Mucosa of rectum (tissue), 2 donors: ENCODE results near the gene DEFB119.
"Not testable (repeated sequence)": the region's sequence is repeated elsewhere in the genome, so short reads cannot be mapped to it uniquely, and the experiment has no call there.

Source experiments
- H3K27ac ChIP-seq, 2 donors: one replicate each; pipeline ENCODE4 v1.7.0; 2013; ENCODE audit warnings: inconsistent platforms in 2 of 2, low read depth in 2 of 2, low read length in 2 of 2
- H3K27me3 ChIP-seq, 2 donors: one replicate each; pipeline ENCODE4 v1.7.0; 2013; ENCODE audit warnings: low read length in 2 of 2; ENCODE audit not compliant: control insufficient read depth in 2 of 2, insufficient read depth in 2 of 2
- H3K36me3 ChIP-seq, 2 donors: one replicate each; pipeline ENCODE4 v1.7.0; 2013; ENCODE audit warnings: low read length in 2 of 2; ENCODE audit not compliant: control insufficient read depth in 2 of 2, insufficient read depth in 2 of 2
- H3K4me1 ChIP-seq, 2 donors: one replicate each; pipeline ENCODE4 v1.7.0; 2013; ENCODE audit warnings: low read length in 2 of 2, mild to moderate bottlenecking in 1 of 2; ENCODE audit not compliant: control insufficient read depth in 2 of 2, insufficient read depth in 2 of 2
- H3K4me3 ChIP-seq, 2 donors: one replicate each; pipeline ENCODE4 v1.7.0; 2013; ENCODE audit warnings: low read length in 2 of 2
- H3K9ac ChIP-seq, 2 donors: one replicate each; pipeline ENCODE4 v1.7.0; 2013; ENCODE audit warnings: low read length in 2 of 2, low read depth in 1 of 2, mild to moderate bottlenecking in 1 of 2
- H3K9me3 ChIP-seq, 2 donors: one replicate each; pipeline ENCODE4 v1.7.0; 2013; ENCODE audit warnings: low read length in 2 of 2; ENCODE audit not compliant: control insufficient read depth in 2 of 2
- donor health status: healthy.
- donor health status: Normal muscosa, but diverticular disease.

DEFB119 gene

DNA sequence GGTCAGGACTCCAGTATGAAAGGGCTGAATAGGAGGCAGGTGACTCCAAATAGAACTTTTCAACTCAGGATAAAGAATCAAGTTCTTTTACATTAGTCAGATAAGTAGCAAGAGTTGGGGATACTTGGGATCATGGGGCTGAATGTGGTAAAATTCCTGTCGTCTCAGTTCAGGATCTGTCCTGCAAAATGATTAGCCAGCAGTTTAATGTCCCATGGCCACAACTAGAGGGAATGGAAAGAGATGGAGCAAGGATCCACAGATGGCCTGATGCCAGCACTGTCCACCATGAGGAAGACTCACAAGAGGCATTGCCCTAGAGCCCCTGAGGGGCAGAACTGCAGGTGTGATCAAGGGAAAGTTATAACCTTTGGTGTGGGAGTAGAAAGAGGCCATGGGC, 13.5 kb upstream of the DEFB119 start:
- H3K9me3 ChIP-seq: peaks cover 0 to 3% of the 10 kb centered on the region in 2 donors
- peaks cover 0 to 3% of the 10 kb centered on the region in 2 donors for H3K27me3 ChIP-seq
- H3K9ac ChIP-seq: no peak overlapping the region
- no peak overlapping the region for H3K27ac ChIP-seq
- no peaks in the 10 kb centered on the region for H3K36me3 ChIP-seq
- no peaks in the 10 kb centered on the region for H3K4me1 ChIP-seq
- H3K4me3 ChIP-seq: no peak overlapping the region

DNA sequence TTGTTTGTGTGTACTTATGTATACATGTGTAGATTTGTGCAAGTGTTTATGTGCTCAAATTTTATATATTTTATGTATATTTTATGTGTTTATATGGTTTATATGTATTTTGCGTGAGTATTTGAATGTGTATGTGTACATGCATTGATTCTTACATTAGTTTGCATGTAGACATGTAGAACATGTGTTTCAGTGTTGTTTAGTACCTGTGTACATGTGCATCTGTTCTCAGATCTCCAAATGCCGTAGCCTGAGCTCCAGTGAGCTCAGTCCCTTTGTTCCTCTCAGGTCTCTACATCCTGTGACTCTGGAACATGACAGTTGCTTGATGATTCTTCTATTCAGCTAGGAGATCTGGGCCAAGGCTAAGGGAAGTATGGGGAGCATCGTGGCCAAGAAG, 4.5 kb upstream of the DEFB119 start:
- no peak overlapping the region for H3K27ac ChIP-seq
- no peak overlapping the region for H3K4me3 ChIP-seq
- no peak overlapping the region for H3K9ac ChIP-seq
- H3K4me1 ChIP-seq: no peaks in the 10 kb centered on the region
- H3K9me3 ChIP-seq: no peaks in the 10 kb centered on the region
- H3K27me3 ChIP-seq: no peaks in the 10 kb centered on the region
- H3K36me3 ChIP-seq: no peaks in the 10 kb centered on the region

DNA sequence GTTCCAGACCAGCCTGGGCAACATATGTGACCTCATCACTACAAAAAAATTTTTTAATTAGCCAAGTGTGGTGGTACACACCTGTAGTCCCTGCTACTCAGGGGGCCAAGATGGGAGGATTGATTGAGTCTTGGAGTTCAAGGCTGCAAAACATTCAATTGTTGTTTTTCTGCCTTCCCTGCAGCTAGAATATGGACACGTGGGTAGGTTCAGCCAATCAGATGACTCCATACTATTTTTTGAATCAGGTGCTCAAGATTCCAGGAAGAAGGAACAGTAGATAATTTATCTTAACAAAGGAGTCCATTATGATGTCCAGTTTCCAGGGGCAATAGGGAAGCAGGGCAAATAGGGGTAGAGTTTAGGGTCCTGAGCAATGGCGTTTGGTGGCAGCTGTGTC, 2.4 kb upstream of the DEFB119 start:
- Histone ChIP-seq H3K9me3 (no peaks in the 10 kb centered on the region), H3K36me3 (no peaks in the 10 kb centered on the region), H3K4me3 (no peak overlapping the region), H3K27ac (no peak overlapping the region), H3K27me3 (no peaks in the 10 kb centered on the region), H3K9ac (no peak overlapping the region), H3K4me1 (no peaks in the 10 kb centered on the region)

DNA sequence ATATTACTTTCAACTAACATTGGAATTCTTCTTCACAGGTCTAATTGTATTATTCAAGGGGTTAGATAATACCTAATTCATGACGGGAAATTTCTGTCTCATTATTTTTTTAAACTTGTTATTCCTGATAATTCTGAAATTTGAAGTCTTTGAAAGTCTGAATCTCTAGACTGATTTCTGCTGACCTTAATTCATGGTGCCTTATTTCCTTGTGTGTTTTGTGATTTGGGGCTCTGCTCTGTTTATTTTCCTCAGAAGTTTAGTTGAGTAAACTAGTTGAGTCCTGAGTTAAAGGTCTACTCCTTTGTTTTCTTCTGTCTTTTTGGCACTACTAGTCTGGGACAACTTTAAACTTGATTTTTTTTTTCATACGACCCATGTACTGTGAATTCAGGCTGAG, 16.0 kb downstream of the DEFB119 start:
- no peak overlapping the region for H3K9ac ChIP-seq
- no peaks in the 10 kb centered on the region for H3K27me3 ChIP-seq
- peaks cover 0 to 2% of the 10 kb centered on the region in 2 donors for H3K9me3 ChIP-seq
- no peaks in the 10 kb centered on the region for H3K36me3 ChIP-seq
- H3K4me1 ChIP-seq: no peaks in the 10 kb centered on the region
- H3K4me3 ChIP-seq: no peak overlapping the region
- H3K27ac ChIP-seq: no peak overlapping the region

DNA sequence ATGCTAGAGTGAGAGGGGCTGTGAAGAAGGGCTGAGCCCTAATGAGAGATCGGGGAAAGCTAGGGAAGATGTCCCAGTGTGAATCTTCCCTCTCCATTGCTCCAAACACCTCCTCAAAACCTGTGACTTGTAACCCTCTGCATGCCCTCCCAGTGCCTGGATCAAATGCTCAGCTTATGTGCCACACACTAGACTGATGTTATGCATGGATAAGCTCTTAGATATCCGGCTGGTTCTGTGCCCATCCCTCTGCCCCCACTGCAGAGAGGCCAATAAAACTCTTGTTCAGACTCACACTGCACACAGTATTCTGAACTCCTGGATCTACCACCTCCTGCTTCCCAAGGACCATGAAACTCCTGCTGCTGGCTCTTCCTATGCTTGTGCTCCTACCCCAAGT, 22.1 kb downstream of the DEFB119 start, which contains the start of gene DEFB118:
DEFB118 (plus strand) TSS at position 301 of the 400 bp plus-strand sequence; CDS start at position 351, 50 bp downstream.
- Histone ChIP-seq H3K9me3 (no peaks in the 10 kb centered on the region), H3K27me3 (no peaks in the 10 kb centered on the region), H3K4me1 (no peaks in the 10 kb centered on the region), H3K9ac (no peak within 1 kb of the TSS), H3K4me3 (no peak within 1 kb of the TSS), H3K27ac (no peak within 1 kb of the TSS), H3K36me3 (no peaks in the 10 kb centered on the region)

DNA sequence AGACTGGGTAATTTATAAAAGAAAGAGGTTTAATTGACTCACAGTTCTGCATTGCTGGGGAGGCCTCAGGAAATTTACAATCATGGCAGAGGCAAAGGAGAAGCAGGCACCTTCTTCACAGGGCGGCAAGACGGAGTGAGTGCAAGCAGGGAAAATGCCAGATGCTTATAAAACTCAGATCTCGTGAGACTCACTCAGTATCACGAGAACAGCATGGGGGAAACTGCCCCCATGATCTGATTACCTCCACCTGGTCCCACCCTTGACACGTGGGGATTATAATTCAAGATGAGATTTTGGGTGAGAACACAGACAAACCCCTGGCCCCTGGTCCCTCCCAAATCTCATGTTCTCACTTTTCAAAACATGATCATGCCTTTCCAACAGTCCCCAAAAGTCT, 26.1 kb downstream of the DEFB119 start:
- H3K27ac ChIP-seq, H3K9me3 ChIP-seq, H3K27me3 ChIP-seq, H3K9ac ChIP-seq, H3K4me1 ChIP-seq, H3K4me3 ChIP-seq, H3K36me3 ChIP-seq: not testable (repeated sequence)

DNA sequence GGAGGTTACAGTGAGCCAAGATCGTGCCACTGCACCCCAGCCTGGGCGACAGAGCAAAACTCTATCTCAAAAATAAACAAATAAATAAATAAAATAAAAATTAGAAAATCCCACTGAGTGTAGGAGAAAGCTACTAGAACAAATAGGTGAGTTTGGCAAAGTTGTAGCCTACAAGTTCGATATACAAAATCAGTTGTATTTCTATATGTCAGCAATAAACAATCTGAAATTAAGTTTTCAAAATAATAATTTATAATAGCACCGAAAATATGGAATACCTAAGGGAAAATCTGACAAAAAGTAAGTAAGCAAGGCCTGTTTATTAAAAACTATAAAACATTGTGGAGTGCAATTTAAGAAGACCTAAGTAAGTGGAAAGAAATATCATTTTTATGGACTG, 27.1 kb downstream of the DEFB119 start:
- Histone ChIP-seq H3K9ac (no peak overlapping the region), H3K9me3 (no peaks in the 10 kb centered on the region), H3K27ac (no peak overlapping the region), H3K4me1 (no peaks in the 10 kb centered on the region), H3K4me3 (no peak overlapping the region), H3K36me3 (no peaks in the 10 kb centered on the region), H3K27me3 (no peaks in the 10 kb centered on the region)

DNA sequence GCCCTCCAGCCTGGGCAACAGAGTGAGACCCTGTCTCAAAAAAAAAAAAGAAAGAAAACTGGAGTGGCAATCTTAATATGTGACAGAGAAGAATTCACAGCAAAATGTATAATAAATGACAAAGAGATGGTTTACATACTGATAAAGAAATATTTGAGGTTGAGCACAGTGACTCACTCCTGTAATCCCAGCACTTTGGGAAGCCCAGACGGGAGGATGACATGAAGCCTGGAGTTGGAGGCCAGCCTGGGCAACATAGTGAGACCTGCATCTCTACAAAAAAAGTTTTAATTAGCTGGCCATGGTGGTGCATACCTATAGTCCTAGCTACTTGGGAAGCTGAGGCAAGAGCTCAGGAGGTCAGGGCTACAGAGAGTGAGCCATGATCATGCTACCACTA, 34.4 kb downstream of the DEFB119 start:
- Histone ChIP-seq H3K36me3 (no peaks in the 10 kb centered on the region), H3K27me3 (no peaks in the 10 kb centered on the region), H3K9ac (no peak overlapping the region), H3K27ac (no peak overlapping the region), H3K9me3 (no peaks in the 10 kb centered on the region), H3K4me3 (no peak overlapping the region), H3K4me1 (no peaks in the 10 kb centered on the region)

DNA sequence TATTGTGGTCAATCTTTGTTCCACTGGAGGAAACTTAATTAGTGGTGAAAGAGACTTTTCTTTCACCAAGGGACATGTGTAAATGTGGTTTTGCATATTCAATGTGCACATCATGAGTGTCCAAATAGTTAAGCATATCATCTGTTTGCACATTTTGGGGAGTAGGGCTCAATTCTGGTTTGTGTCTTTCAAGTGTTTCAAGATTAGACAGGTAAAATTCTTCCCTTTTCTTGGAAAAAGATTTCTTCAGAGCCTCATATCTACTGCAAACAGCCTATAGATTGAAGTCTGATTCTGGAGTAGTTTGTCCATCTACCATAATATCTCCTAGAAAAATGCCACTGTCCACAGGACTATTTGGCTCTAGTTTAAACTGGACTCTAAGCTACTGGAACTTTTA, 48.9 kb downstream of the DEFB119 start:
- Histone ChIP-seq H3K27me3 (no peaks in the 10 kb centered on the region), H3K27ac (no peak overlapping the region), H3K36me3 (no peaks in the 10 kb centered on the region), H3K9ac (no peak overlapping the region), H3K4me1 (no peaks in the 10 kb centered on the region), H3K4me3 (no peak overlapping the region), H3K9me3 (no peaks in the 10 kb centered on the region)

DNA sequence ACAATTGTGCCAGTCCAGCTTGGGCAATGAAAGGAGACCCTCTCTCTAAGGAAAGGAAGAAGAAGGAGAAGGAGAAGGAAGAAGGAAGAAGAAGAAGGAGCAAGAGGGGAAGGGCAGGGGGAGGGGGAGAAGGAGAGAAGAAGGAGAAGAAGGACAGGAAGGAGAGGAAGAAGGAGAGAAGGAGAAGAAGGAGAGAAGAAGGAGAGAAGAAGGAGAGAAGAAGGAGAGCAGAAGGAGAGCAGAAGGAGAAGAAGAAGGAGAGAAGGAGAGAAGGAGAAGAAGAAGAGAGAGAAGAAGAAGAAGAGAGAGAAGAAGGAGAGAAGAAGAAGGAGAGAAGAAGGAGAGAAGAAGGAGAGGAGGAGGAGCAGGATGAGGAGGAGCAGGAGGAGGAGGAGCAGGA, 59.5 kb downstream of the DEFB119 start:
- Histone ChIP-seq H3K36me3 (no peaks in the 10 kb centered on the region), H3K4me1 (no peaks in the 10 kb centered on the region), H3K27me3 (no peaks in the 10 kb centered on the region), H3K9ac (no peak overlapping the region), H3K4me3 (no peak overlapping the region), H3K9me3 (peaks cover 0 to 4% of the 10 kb centered on the region in 2 donors), H3K27ac (no peak overlapping the region)
